Ishikawa (cell line): ENCODE data around the gene NHEJ1.

Experiments used
- CEBPB ChIP-seq: IDR thresholded peaks from 2 replicates; pipeline ENCODE4 v1.6.1; 2012
- CREB1 ChIP-seq: IDR thresholded peaks from 2 replicates; pipeline ENCODE4 v1.6.1; 2012; ENCODE audit warnings: low read depth
- EGR1 ChIP-seq: IDR thresholded peaks from 2 replicates; pipeline ENCODE4 v1.6.1; 2012
- EP300 ChIP-seq: IDR thresholded peaks from 2 replicates; pipeline ENCODE4 v1.6.1; 2012; ENCODE audit warnings: borderline replicate concordance
- FOXM1 ChIP-seq: IDR thresholded peaks from 2 replicates; pipeline ENCODE4 v1.6.1; 2012; ENCODE audit warnings: low read depth, borderline replicate concordance
- MAX ChIP-seq: IDR thresholded peaks from 2 replicates; pipeline ENCODE4 v1.6.1; 2012
- NFIC ChIP-seq: IDR thresholded peaks from 2 replicates; pipeline ENCODE4 v1.6.1; 2012
- RAD21 ChIP-seq: IDR thresholded peaks from 2 replicates; pipeline ENCODE4 v1.6.1; 2012; ENCODE audit warnings: low read depth
- REST ChIP-seq: IDR thresholded peaks from 2 replicates; pipeline ENCODE4 v1.6.1; 2012; ENCODE audit warnings: low read depth, mild to moderate bottlenecking
- TAF1 ChIP-seq: IDR thresholded peaks from 2 replicates; pipeline ENCODE4 v1.6.1; 2012; ENCODE audit warnings: low read depth, mild to moderate bottlenecking
- TCF12 ChIP-seq: IDR thresholded peaks from 2 replicates; pipeline ENCODE4 v1.6.1; 2012; ENCODE audit warnings: low read depth
- TEAD4 ChIP-seq: IDR thresholded peaks from 2 replicates; pipeline ENCODE4 v1.6.1; 2012
- YY1 ChIP-seq: IDR thresholded peaks from 2 replicates; pipeline ENCODE4 v1.6.1; 2012; ENCODE audit warnings: low read depth
- ZBTB7A ChIP-seq: IDR thresholded peaks from 2 replicates; pipeline ENCODE4 v1.6.1; 2012; ENCODE audit warnings: low read depth
- TF ChIP-seq, protein P1 (sequence below): IDR thresholded peaks from 2 replicates; pipeline ENCODE4 v1.6.1; 2012

NHEJ1 gene

GRCh38 chr2:219089330-219089729, 71.3 kb downstream of the NHEJ1 start:
- TF ChIP-seq CREB1 (no peak), EGR1 (no peak), FOXM1 (no peak), ZBTB7A (no peak), EP300 (no peak), REST (no peak), RAD21 (no peak)
- TF ChIP-seq, protein P1, sequence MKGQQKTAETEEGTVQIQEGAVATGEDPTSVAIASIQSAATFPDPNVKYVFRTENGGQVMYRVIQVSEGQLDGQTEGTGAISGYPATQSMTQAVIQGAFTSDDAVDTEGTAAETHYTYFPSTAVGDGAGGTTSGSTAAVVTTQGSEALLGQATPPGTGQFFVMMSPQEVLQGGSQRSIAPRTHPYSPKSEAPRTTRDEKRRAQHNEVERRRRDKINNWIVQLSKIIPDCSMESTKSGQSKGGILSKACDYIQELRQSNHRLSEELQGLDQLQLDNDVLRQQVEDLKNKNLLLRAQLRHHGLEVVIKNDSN: no peak

GRCh38 chr2:219087848-219088247, 72.8 kb downstream of the NHEJ1 start:
- TF ChIP-seq YY1 (no peak), TEAD4 (no peak), RAD21 (no peak), FOXM1 (no peak), REST (no peak), TCF12 (no peak), CREB1 (no peak), EGR1 (no peak), TAF1 (no peak), CEBPB (no peak), EP300 (no peak), NFIC (no peak), ZBTB7A (no peak), MAX (no peak)
- TF ChIP-seq, protein P1: no peak

- TF ChIP-seq CEBPB: no peak
Measured at GRCh38 chr2:219087361-219087760, 73.3 kb downstream of the NHEJ1 start.

DNA sequence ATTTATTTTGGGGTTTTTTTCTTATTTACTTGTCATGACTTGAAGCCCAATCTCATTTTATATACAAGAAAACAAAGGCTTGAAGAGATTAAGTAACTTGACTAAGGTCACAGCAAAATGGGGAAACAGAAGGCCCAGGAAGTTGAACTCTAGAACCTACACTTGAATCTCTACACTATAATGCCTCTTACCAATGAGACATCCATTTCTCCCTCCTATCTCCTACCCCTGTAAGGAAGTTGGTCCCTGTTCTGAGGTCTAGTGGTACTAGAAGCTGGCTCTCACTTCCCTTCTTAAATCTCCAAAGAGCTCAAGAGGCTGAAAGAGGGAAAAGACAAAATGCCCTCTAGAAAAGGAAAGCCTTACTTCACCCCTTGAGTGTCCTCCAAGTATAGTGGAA, 74.4 kb downstream of the NHEJ1 start:
- TF ChIP-seq MAX: no peak

DNA sequence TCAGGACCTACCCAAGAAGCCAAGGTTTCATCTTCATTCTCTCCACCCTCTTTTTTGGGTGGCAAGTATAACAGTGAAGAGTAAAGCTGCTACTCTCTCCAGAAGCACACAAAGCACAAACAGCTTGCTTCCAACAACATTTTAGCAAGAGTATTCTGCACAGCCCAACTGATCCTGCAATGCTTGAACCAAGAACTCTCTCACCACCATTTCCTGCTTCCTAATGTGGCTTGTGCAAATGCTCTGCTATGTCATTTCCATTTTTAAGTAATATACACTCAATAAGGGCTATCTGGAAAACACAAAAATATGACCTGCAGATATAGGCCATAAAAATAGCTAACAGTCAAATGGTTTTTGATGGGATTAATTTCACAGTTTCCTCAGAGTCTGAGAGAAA, 75.8 kb downstream of the NHEJ1 start:
- no peak for TF ChIP-seq EP300
- TF ChIP-seq CREB1: no peak
- TF ChIP-seq TCF12: no peak

DNA sequence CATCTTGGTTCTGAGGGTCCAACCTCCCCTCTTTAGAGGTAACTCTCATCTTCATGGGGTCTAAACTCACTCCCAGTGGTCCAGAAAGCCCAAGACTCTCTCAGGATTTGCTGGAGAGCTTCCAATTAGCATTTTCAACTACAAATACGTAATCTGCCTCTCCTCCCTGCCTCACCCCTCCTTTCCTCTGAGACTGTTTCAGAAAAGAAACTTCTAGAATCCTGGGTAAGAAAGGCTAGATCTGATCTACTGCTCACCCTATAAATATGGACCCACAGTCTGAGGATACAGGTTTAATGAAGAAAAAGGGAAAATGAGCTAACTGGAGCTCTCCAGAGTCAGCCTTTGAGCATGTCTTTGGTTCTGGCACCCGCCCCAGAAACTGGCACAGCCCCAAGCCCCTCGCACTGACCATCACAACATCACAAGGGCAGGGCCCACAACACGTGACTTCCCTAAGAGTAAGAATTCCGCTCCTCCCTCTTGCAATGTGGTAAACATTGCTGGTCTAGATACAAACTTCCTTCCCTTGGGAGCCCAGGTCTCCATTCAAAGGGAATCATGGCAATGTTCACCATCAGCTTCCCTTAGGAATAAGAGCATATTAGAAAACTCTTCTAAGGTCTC, 78.2 kb downstream of the NHEJ1 start:
- TF ChIP-seq YY1 (no peak), CEBPB (no peak), NFIC (no peak), ZBTB7A (no peak), TCF12 (no peak), FOXM1 (no peak), RAD21 (no peak), CREB1 (no peak), REST (no peak), TAF1 (no peak), EGR1 (no peak), TEAD4 (no peak), EP300 (no peak), MAX (no peak)
- TF ChIP-seq, protein P1: no peak
